NCI-H82 treated with DMSO at 0.1 percent for 48 hours (cell line): ENCODE data around the gene MSI2.

Source experiments
- DNase-seq: peaks from one replicate; lab custom pipeline; 2025; ENCODE audit not compliant: unreplicated experiment; lab: John Stamatoyannopoulos, UW

The MSI2 gene

DNA sequence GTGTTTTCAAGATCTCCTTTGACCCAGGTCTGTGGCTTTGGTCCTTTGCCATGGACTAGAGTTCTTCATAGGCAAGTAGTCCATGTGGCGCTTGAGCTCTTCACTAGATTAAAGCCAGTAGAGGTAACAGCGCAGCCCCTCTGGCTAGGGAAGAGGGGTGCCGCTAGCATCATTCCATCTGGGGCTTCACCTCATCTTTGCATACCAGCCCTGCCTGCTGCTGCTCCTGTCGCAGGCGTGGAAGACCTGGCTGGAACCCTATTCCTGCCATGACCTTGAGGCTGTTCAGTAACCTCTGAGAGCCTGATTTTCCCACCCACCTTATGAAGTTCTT, 198.4 kb downstream of the MSI2 start:
- DNase-seq, result no peak

DNA sequence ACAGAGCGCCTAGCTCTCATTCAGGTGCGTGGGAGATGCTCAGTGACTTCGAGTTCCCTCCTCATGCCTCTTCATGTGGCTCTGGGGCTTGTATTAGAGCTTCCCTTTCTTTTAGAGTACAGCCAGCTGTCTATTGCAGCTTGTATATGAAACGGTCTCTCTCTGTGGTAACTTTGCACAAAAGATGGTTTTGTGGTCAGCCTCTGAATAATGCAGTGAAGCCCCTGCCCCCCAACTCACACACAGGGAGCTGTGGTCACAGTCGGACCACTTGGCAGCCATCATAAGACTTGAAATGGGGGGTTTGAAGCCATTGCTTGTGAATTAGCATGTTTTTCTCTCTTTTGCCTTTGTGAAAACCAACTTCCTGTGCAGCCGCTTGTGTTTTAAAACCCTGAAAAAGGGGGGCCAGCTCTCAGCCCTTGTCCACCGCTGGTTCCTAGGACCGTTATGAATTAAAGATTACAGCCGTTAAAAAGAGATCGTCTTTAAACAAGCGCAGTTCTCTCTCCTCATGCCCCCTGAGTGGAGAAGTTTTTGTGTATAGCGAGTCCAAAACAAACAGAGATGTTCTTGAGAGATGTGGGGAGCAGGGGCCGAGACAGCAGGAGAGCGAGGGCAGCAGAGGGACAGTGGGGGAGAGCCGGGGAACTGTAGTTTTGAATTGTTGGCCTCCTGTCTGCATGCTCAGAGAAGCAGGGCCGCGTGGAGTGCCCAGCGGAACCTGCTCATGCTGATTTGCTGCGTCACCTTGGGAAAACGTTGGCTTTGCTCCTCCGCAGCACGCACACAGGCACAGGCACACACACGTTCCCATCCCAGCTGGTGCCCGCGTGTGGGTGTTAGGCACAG, 199.0 kb downstream of the MSI2 start:
- no peak for DNase-seq

DNA sequence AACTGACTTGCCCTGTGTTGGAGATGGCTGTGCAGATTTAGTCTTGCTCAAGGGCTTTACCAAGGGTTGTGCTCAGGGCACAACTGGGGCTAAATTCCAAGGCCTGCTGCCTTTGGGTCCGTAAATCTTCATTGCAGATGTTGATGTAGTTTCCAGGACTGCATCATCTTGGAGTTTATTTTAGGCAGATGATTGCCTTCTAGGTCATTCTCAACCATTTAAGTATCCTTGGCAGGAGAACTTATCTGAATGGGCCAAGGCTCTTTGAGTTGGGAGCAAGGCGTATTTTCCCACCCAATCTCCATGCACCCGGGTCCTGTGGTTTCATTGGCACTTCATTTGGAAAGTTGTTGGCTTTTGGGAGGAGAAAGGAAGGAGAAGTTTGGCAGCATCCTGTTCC, 200.3 kb downstream of the MSI2 start:
- no peak for DNase-seq

DNA sequence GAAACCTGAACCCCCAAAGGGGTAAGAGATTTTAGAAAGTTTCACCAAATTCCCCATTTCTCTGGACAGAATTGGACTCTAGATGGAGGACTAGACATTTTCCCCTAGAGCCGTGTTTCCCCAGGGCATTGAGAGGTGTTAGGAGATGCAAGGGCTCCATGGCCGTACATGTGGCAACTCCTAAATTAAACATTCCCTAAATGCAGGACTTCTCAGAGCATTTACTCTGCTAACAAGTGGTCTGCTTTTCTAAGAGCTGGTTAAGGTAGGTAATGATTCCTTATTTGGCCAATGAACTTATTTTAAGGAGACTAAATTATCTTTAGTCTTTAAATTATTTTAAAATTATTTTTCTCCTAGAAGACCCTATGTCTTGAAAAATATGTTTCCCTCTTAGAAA, 200.9 kb downstream of the MSI2 start:
- no peak for DNase-seq

DNA sequence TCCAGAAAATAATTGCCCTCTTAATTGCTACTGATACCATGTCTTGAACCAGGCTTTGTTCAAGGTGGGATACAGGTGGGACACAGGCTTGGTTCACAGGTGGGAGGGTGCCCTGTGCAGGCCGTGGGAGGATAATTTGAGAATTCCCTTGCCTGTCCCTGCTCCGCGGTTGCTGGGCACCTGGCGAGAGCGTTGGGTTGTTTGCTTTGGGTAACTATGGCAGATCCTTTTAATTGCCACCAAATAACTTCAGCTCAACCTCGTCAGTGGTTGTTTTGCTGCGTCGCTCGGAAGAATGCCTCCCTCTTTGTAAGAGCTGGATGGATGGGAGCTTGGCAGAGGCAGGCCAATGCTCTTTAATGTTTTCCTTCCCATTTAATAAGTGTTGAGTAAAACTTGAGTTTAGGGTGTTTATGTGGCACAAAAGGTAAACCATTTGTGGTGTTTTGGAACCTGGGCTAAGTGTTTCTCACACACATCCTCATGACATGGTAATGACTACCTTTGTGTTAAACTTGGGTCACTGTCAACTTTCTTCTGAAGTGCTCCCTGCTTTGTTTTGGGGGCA, 202.5 kb downstream of the MSI2 start:
- DNase-seq, result no peak

DNA sequence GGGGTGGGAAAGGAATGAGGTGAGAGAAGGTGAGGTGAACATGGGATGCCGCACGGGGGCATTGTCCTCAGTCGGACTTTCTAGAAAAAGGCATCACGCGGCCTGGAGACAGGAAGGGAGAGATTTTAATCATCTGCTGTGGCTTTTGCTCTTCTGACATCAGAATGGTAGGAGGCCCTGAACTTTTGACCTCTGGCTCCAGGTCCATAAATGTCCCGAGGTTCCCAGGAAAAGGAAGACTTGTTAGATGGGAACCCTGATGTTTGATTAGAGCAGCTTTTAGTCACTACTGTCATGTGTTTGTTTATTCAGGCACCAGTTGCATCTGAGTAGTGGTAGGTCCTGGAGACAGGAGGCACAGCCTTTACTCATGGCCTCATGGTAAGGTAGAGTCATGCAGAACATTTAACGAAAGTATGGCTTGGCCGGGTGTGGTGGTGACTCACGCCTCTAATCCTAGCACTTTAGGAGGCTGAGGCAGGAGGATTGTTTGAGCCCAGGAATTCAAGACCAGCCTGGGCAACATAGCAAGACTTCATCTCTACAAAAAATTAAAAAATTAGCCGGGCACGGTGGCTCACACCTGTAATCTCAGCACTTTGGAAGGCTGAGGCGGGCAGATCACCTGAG, 203.1 kb downstream of the MSI2 start:
- DNase-seq, result no peak

DNA sequence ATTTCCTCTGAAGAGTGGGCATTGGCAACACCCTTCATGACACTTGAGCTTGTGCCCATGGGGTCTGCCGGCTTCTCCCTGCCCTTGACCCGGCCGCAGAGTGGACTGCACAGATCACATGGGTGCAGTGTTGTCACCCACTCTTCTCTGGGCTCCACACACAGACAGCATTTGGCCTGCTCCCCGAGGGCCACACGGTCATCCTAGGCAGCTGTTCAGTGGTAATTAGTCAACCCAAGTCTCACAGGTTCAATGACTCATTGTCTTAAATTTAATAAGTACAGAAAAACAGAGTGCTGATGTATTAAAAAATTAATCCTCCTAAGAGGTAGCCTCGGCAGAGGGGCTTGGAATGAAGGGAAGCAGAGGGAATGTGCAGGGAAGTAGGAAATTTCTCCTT, 204.8 kb downstream of the MSI2 start:
- no peak for DNase-seq

DNA sequence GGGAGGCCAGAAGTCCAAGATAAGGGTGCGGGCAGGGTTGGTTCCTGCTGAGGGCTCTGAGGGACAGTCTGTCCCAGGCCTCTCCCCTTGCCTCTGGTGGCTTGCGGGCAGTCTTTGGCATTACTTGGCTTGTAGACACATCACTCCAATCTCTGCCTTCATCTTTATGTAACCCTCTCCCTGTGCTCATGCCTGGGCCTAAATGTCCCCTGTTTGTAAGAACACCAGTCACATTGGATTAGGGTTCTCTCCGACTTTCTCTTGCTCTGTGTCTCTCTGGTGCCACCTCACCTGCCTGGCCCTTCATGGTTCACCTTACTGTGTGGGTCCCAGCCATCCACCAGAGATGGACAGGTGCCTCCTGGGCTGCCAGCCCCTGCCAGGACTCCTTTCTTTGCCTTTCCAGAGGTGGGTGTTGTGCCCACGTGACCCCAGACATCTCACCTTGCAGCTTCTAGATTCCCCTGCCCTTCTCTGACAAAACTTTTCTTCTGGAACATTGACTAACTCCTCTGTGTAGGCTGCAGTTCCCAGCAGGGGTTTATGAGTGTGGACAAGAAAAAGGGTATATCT, 205.8 kb downstream of the MSI2 start:
- DNase-seq, result no peak

DNA sequence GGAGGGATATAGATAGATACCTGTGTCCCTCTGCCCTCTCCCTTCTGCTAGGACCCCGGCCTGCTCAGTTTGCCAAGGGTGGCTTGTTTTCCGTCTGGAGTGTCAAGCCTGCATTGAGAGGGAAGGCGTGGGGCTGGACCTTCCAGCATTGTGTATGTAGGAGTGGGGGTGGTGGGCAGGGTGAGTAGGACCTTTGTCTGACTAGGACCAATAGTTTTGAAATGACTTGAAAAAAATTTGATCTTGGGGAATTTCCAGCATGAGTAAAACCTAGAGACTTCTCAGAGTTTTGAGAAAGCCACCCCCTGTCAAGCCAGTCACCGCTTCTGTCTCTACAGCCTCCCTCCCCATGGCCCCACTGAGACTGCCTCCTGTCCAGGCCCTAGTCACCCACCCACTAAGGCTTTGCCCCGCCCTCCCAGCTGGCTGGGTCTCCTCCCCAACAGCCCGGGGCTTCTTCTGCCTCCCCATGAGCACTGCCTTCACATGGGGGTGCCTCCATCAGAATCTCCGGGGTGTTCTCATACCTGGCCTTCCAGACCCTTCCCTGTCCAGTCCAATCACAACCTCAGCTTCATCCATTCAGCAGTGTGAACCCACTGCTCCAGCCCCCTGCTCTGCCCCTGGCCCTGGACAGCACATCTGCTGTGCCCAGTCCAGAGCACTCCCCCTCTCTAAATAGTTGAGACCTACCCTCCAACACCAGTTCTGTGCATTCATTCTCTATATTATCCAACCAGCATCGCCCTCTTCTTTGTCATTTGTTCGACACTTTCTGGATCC, 207.0 kb downstream of the MSI2 start:
- DNase-seq, result no peak

DNA sequence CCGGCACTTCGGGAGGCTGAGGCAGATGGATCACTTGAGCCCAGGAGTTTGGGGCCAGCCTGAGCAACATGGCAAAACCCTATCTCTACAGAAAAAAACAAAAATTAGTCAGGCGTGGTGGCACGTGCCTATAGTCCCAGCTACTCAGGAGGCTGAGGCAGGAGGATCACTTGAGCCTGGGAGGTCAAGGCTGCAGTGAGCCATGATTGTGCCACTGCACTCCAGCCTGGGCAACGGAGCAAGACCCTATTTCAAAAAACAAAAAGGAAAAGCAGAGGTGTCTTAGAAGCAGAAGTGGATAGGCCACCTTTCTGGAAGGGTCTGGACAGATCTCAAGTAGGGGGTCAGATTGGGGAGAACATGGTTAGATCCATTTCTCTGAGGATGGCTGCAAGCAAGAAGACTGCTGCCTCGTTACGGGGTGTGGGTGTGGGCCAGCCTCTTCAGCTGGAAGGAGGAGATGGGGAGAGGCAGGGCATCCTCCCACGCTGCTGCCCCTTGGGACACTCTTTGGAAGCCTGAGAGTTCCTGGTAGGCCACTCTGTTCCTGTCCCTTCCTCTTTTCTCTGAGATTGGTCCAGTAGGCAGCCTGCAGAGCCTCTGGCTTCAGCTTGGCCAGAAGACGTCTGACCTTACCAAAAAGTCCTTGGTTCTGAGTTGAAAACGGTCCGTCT, 208.0 kb downstream of the MSI2 start:
- no peak for DNase-seq

DNA sequence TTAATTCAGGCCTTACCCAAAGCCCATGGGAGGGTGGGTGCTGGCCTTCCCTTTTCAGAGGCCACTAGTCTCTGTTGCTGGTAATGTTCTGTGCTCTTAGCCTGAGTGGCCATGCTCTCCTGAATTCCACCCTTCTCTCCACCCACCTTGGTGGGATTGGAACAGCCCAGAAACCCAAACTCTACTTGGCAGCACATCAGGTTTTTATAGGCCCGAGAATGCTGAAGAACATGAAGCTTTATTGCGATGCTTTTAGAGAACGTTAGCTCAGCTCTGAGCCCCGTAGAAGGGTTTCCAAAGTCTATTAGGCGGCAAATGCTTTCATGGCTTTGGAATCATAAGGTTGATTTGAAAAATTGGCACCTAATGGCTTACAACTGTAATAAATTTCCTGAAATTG, 209.3 kb downstream of the MSI2 start:
- DNase-seq, result no peak

DNA sequence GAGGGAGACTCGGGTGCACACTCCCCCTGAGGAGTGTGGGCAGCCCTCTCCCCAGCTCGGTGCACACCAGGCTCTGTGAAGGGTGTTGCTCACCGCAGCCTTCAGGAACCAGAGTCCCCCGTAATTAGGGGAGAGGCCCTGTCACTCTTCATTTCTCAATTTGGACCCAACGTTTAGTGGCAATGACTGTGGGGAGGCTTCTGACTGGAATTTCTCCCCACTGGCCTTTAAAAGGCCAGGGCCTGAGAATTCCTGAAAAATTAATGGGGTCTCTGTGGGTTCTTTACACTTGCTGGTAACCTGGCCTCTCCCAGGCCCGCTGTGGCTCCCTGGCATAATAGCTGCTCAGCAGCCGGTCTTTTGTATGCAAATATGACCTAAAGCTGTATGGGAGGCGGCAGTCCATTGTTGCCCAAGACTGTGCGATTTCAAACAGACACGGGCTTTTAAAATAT, 209.7 kb downstream of the MSI2 start:
- no peak for DNase-seq

DNA sequence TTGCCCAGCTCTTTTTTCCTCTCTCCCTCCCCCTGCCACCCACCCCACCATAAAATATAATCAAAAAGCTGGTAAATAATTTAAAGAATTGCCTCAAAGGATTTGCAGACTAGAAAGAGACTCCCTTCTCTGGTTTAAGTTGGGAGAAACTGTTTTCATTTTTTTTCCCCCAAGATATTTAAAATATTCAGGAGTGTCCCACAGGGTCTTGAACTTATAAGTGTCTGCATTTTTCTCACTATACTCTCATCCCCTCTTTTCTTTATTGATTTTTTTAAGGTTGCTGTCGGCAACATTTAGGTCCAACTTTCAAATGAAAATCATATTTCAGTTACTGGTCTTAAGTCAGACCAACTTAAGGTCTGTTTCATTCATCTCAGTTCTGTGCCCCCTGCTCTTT, 210.2 kb downstream of the MSI2 start:
- no peak for DNase-seq

DNA sequence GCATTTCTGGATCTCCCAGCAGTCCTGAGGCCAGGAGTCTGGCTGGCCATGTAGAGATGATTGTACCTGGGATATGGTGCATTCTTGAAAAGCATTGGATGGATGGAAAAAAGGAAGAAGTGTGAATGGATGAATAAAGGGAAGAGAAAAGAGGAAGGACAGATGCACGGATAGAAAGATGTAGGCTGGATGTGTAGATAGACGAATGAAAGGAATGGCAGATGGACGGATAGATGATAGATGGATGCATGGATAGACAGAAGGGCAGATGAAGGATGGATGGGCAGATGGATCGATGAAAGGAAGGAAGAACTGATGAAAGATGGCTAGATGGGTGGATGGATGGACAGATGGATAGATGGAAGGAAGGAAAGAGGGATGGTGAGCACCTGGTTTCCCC, 210.9 kb downstream of the MSI2 start:
- no peak for DNase-seq

DNA sequence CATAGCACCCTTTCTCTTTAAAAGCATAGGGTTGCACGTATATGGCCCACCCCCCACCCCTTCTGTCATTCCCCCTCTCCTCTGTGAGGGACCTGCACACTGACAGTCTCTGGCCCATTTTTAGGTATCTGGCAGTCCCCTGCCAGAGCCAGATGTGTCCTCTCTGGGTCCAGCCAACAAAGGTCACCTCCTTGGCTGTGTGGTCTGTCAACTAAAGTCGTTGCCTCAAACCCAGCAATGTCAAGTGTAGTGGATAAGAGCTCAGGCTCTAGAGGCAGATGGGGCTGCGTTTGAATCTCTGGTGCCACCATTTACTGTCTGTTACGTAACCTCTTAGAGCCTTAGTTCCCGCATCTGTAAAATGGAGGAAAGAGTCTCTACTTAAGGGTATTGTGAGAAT, 211.5 kb downstream of the MSI2 start:
- no peak for DNase-seq

DNA sequence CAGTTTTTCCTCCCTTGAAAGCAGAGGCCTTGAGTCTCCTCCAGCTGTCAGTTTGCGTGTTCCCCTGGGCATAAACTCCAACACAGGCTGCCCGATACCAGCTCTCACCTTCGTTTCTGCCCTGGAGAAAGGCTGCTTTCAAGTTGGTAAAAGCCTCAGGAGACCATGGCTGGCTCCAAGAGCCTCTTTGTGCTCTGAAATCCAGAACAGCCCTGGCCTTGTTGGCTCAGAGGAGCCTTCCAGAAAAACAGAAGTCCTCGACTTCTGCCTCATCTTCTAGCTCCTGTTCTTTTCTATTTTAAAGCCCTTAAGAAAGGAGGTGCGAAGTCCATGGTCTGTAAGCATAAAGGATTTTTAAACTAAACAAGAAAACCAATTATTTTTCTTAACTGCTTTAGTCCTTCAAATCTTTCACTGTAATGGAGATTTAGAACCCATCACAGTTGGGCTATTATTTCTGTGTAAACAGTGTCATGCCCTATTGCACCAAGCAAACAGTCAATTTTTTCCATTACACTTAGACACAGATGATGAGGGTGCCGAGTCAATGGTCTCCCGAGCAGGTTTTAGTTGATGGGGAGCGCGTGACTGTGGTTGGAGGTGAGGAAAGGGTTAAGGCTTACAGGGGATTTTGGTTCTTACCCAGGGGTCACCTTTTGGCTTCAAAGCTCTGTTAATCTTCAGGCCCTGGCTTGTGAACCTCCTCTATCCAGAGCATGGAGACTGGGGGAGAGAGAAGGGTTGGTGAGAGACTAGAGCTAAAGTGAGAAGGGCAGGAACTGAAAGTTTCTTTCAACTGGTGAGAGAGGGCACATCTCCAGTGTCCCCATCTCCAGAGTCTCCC, 212.8 kb downstream of the MSI2 start:
- peak; percentile 88 for DNase-seq

DNA sequence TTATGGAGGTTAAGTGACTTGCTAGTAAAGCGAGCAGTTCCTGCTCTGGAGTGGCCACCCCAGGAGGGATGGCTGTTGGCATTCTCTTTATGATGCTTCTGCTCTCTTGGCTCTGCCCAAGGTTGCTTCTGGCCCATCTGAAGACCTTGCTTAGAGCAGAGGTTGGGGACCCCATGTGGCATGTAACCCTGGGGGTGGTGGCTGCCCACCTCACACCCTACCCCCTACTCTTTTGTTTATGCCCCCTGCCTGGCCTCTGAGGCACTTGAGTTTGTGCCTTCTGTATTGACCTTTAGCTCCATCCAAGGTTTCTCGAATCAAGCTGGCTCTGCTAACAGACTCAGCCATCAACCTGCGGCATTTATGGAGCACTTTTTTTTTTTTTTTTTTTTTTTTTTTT, 214.6 kb downstream of the MSI2 start:
- DNase-seq, result no peak

DNA sequence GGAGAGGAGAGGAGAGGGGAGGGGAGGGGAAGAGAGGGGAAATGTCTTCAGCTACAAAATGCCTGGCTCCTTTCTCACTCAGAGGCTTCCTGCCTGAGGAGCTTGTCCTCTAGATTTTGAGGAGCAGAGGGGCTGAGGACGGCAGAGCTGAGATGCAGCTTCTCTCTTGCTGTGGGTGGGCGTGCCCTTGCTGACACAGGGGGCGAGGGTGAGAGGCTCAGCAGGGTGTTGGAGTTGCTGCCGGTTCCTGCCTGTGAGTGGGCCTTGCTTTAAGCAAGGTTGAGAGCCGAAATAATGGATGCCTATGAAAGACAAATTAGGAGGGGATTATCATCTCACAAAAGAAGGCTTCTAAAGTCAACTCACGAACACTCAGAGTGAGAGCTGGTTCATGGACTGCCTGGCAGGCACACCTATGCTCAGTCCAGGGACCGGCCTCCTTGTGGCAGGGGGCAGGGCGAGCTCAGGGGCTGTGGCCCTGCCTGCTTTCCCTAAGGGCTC, 215.6 kb downstream of the MSI2 start:
- DNase-seq, result peak; percentile 44

DNA sequence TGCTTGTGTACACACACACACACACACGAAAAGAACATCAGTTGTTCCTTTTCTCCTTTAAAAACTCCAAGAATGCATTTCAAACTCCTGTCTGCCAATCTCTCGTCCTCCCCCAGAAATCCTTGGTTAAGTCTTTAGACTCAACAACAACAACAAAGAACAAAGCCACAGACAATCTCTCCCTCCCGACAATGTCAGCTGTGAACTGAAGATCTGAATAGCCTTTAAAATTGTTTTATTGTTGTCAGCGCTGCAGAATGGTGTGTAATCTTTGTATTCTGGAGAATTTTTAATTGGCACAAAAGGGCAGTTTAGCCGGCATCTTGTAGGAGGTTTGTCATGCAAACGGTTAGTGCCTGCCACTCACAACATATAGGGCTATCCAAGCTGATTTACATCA, 219.5 kb downstream of the MSI2 start:
- DNase-seq, result no peak
